CD4-positive, alpha-beta memory T cell (primary cell): ENCODE results near the gene NAP1L5. TPM values are rescaled to one million over a fixed set of nuclear protein-coding genes. Genes with fewer than 3 reads are reported as not detected.

Experiments
- CTCF ChIA-PET: fragments of 350-600 bp; sonication (Branson Sonifier 250); formaldehyde crosslinking; loops from one replicate; lab custom pipeline; 2021; ENCODE audit warnings: inconsistent platforms; ENCODE audit not compliant: partially characterized antibody; lab: Charles Lee
- POLR2A ChIA-PET: fragments of 350-600 bp; sonication (Branson Sonifier 250); formaldehyde crosslinking; loops from one replicate; lab custom pipeline; 2021; ENCODE audit not compliant: partially characterized antibody; lab: Charles Lee
- DNase-seq, 5 donors: peaks; one replicate each; pipeline versions ENCODE4 v3.0.0 to v3.0.0-alpha.2; 2020 to 2022; ENCODE audit warnings: mixed read lengths in 1 of 5
- H3K27ac ChIP-seq: one replicate; pipeline ENCODE4 v1.7.0; 2013; ENCODE audit warnings: low read depth, low read length
- H3K27me3 ChIP-seq: 2 replicates; pipeline ENCODE4 v1.7.0; 2013; ENCODE audit warnings: mild to moderate bottlenecking, low read length, moderate library complexity; ENCODE audit not compliant: insufficient read depth
- H3K36me3 ChIP-seq: 2 replicates; pipeline ENCODE4 v1.7.0; 2013; ENCODE audit warnings: mild to moderate bottlenecking, low read length, moderate library complexity; ENCODE audit not compliant: insufficient read depth
- H3K4me1 ChIP-seq: 2 replicates; pipeline ENCODE4 v1.7.0; 2013; ENCODE audit warnings: mild to moderate bottlenecking, low read length, moderate library complexity; ENCODE audit not compliant: insufficient read depth
- H3K4me3 ChIP-seq, 2 donors: one replicate each; pipeline ENCODE4 v1.7.0; 2013; ENCODE audit warnings: low read length in 2 of 2, mild to moderate bottlenecking in 1 of 2
- H3K9me3 ChIP-seq, 2 donors: one replicate each; pipeline ENCODE4 v1.7.0; 2013; ENCODE audit warnings: low read length in 2 of 2, control low read depth in 1 of 2; ENCODE audit not compliant: control insufficient read depth in 1 of 2
- H3K27ac Mint-ChIP-seq, 7 donors: one replicate each; pipeline ENCODE4 v1.8.0; 2020 to 2021; ENCODE audit warnings: mixed read lengths in 7 of 7, mild to moderate bottlenecking in 6 of 7, inconsistent platforms in 3 of 7, moderate library complexity in 3 of 7
- H3K27me3 Mint-ChIP-seq, 2 donors: one replicate each; pipeline ENCODE4 v1.8.0; 2020 to 2021; ENCODE audit warnings: mixed read lengths in 2 of 2
- H3K36me3 Mint-ChIP-seq, 2 donors: one replicate each; pipeline ENCODE4 v1.8.0; 2020 to 2021; ENCODE audit warnings: mixed read lengths in 2 of 2, inconsistent platforms in 1 of 2, mild to moderate bottlenecking in 1 of 2
- H3K4me1 Mint-ChIP-seq, 4 donors: one replicate each; pipeline ENCODE4 v1.8.0; 2020 to 2021; ENCODE audit warnings: mixed read lengths in 4 of 4, mild to moderate bottlenecking in 1 of 4
- H3K4me3 Mint-ChIP-seq, 8 donors: one replicate each; pipeline ENCODE4 v1.8.0; 2020 to 2021; ENCODE audit warnings: mixed read lengths in 8 of 8, mild to moderate bottlenecking in 7 of 8, moderate library complexity in 6 of 8, inconsistent platforms in 3 of 8
- H3K9me3 Mint-ChIP-seq, 8 donors: one replicate each; pipeline ENCODE4 v1.8.0; 2020 to 2021; ENCODE audit warnings: mixed read lengths in 8 of 8, mild to moderate bottlenecking in 5 of 8, inconsistent platforms in 3 of 8, moderate library complexity in 1 of 8
- intact Hi-C: fragments of 100-400 bp; cut with micrococcal nuclease; formaldehyde crosslinking; loops from one replicate; pipeline ENCODE4 v1.15.1; 2023
- polyA plus RNA-seq, 2 donors: library from polyadenylated mRNA; unstranded; fragments of 300-500 nt; fragmentation: Illumina TruSeq; gene quantifications; one replicate each; pipeline ENCODE4 v1.2.3, GENCODE V29; 2021
- total RNA-seq, 2 experiments: library from RNA; stranded (reverse); gene quantifications; one replicate each; pipeline ENCODE4 v1.2.3, GENCODE V29; 2021

Gene NAP1L5
- total and polyA plus RNA-seq, 4 experiments from 2014 or later, result 1.2 to 3.9 (median 2.5) TPM

DNA sequence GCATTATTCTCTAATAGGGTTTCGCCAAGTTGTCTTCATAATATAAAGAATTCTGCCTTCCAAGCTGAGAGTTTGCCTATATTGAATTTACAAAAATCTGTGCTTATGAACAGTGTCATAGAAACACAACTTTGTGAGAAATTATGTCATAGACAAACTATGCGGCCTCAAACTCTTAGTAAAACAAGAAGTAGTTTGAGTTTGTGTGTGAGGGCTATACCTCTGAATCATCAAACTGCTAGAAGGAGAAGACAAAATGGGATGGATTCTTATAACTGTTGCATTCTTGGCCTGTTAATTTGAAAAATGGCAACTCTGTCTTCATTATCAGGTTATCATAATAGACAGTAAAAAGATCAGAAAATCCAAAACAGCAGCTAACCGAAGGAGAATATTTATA is 46.1 kb upstream of the NAP1L5 start:
- no peak overlapping the region for H3K27ac Mint-ChIP-seq
- H3K4me3 Mint-ChIP-seq, result no peak overlapping the region
- intact Hi-C loops, result no loop called here
- peaks cover 2% of the 10 kb centered on the region for H3K36me3 ChIP-seq
- no peaks in the 10 kb centered on the region for H3K9me3 Mint-ChIP-seq
- no peak overlapping the region for H3K4me3 ChIP-seq
- H3K36me3 Mint-ChIP-seq, result peaks cover 27 to 28% of the 10 kb centered on the region in 2 donors
- peaks cover 0 to 8% (median 4%) of the 10 kb centered on the region in 4 donors for H3K4me1 Mint-ChIP-seq
- H3K27me3 ChIP-seq, result no peaks in the 10 kb centered on the region
- DNase-seq, result no peak
- no peak overlapping the region for H3K27ac ChIP-seq
- no peaks in the 10 kb centered on the region for H3K4me1 ChIP-seq
- no peaks in the 10 kb centered on the region for H3K9me3 ChIP-seq
- CTCF ChIA-PET, result no interaction called here
- no peaks in the 10 kb centered on the region for H3K27me3 Mint-ChIP-seq
- POLR2A ChIA-PET, result no interaction called here

DNA sequence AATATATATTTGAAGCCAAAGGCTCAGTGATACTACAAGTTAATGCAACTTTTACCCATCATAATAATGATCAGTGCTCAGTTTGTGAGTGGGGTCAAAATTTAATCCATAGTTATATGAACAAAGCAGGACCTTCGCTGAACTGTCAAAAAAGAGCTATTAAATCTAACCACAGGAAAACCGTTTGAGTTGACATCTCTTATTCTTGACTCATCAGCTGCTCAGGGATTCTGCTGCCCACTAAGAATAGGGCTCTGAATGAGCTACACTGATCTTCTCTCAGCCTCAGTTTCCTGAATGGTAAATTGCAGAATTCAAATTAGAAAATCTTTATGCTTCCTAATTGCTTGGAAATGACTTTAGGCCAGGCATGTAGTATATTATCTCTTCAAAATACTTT is 44.9 kb upstream of the NAP1L5 start:
- no peak overlapping the region for H3K27ac Mint-ChIP-seq
- H3K27ac ChIP-seq, result no peak overlapping the region
- no peak overlapping the region for H3K4me3 ChIP-seq
- peaks cover 9 to 18% (median 13%) of the 10 kb centered on the region in 4 donors for H3K4me1 Mint-ChIP-seq
- H3K4me1 ChIP-seq, result peaks cover 3% of the 10 kb centered on the region
- H3K9me3 ChIP-seq, result no peaks in the 10 kb centered on the region
- H3K36me3 Mint-ChIP-seq, result peaks cover 19 to 20% of the 10 kb centered on the region in 2 donors
- POLR2A ChIA-PET, result no interaction called here
- H3K27me3 ChIP-seq, result no peaks in the 10 kb centered on the region
- H3K27me3 Mint-ChIP-seq, result no peaks in the 10 kb centered on the region
- no peak for DNase-seq
- no peaks in the 10 kb centered on the region for H3K36me3 ChIP-seq
- no peaks in the 10 kb centered on the region for H3K9me3 Mint-ChIP-seq
- intact Hi-C loops, result no loop called here
- CTCF ChIA-PET, result interaction anchor here (1.2 kb wide), 2 partner anchors 11 to 203 kb away, joined by 3 to 4 read pairs; no protein-coding TSS in a partner anchor
- H3K4me3 Mint-ChIP-seq, result no peak overlapping the region

DNA sequence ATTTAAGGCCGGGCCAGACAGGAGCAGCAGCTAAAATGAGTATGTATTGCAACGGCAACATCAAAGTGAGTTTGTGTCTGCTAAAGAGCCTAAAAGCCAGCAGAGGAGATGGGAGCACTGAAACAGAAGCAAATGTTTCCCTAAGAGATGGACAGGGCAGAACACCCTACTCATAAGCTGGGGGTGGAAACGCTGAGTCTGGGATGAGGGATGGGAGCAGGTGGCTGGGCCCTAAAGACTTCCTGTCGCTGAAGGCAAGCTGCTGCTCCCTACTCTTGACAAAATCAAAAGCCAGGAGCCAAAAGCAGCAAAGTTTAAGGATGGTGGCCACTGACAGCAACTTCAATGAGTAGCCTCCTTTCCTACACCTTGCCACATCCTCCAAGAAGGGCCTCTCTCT is 40.6 kb upstream of the NAP1L5 start:
- ChIA-PET CTCF (interaction anchor here (3.3 kb wide), 1 partner anchor 198 kb away, joined by 10 read pairs; no protein-coding TSS in a partner anchor), POLR2A (interaction anchor here (1.6 kb wide), 1 partner anchor 9 kb away, joined by 3 read pairs; no protein-coding TSS in a partner anchor)
- H3K27ac ChIP-seq, result no peak overlapping the region
- no peaks in the 10 kb centered on the region for H3K27me3 ChIP-seq
- H3K36me3 ChIP-seq, result no peaks in the 10 kb centered on the region
- Mint-ChIP-seq H3K9me3 (no peaks in the 10 kb centered on the region), H3K27ac (peak overlapping the region in 5 of 7 donors; percentile 11 to 64 (median 33)), H3K4me1 (peaks cover 13 to 32% (median 22%) of the 10 kb centered on the region in 4 donors), H3K4me3 (no peak overlapping the region), H3K36me3 (peaks cover 0 to 2% of the 10 kb centered on the region in 2 donors), H3K27me3 (no peaks in the 10 kb centered on the region)
- peaks cover 6% of the 10 kb centered on the region for H3K4me1 ChIP-seq
- no peak for DNase-seq
- no peaks in the 10 kb centered on the region for H3K9me3 ChIP-seq
- no peak overlapping the region for H3K4me3 ChIP-seq
- intact Hi-C loops, result no loop called here

DNA sequence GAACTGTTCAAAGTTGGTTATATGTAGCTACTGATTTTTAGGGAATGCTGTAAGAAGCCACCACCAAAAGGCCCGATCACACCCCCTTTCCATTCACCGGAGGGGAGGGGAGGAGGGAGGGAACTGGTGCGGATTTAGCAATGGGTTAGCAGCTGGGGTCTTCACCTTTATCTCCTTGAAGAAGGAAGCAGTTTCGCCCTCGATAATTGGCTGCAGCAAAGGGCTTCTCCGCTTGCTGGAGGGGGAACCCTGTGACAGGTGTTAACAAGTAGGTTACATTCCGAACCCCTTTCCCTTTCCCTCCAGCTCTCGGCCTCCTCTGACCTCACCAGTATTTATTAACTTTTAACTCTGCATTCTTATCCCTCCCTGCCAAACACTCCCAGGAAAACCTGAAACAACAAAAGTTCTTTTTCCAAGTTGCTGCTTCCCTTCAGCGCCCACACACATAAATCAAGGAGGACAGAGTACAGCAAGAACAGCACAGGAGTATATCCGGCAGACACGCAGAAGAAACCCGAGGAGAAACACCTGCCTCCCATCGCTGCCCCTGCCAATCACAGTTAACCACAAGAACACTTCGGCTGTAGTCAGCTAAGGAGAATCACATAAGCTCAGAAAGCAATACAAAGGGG is 39.8 kb upstream of the NAP1L5 start:
- Histone ChIP-seq H3K27ac (no peak overlapping the region), H3K9me3 (no peaks in the 10 kb centered on the region), H3K36me3 (no peaks in the 10 kb centered on the region), H3K27me3 (no peaks in the 10 kb centered on the region), H3K4me3 (no peak overlapping the region), H3K4me1 (peaks cover 6% of the 10 kb centered on the region)
- intact Hi-C loops, result no loop called here
- Mint-ChIP-seq H3K4me1 (peaks cover 13 to 32% (median 22%) of the 10 kb centered on the region in 4 donors), H3K4me3 (peak overlapping the region in 7 of 8 donors; percentile 31 to 64 (median 46)), H3K27ac (peak overlapping the region; percentile 20 to 65 (median 36)), H3K27me3 (no peaks in the 10 kb centered on the region), H3K9me3 (no peaks in the 10 kb centered on the region), H3K36me3 (peaks cover 0 to 2% of the 10 kb centered on the region in 2 donors)
- CTCF ChIA-PET, result interaction anchor here (0.9 to 3.3 kb wide), 3 partner anchors 7 to 210 kb away, joined by 3 to 10 read pairs (median 3); no protein-coding TSS in a partner anchor
- POLR2A ChIA-PET, result interaction anchor here (1.6 kb wide), 1 partner anchor 9 kb away, joined by 3 read pairs; no protein-coding TSS in a partner anchor
- DNase-seq, result peak in 4 of 5 donors; percentile 10 to 30 (median 22)

DNA sequence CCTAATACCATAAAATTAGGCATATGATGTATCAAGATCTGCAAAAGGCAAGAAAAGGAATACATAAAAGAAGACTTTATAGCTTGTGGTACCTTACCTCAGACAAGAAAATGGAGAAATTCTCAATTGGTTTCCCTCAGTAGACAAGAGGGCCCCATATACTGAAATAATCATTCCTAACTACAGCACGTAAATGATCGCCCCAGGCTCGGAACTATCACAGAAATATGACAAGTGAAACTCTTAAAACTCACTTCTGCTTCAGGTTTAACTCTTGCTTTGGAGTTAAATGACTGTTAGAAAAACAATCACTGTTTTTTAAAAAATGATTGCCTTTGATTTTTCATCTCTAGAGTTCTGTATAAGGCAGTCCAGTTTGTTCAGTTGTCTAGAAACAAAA is 38.6 kb upstream of the NAP1L5 start:
- Mint-ChIP-seq H3K4me1 (peaks cover 13 to 32% (median 22%) of the 10 kb centered on the region in 4 donors), H3K4me3 (no peak overlapping the region), H3K36me3 (peaks cover 2 to 4% of the 10 kb centered on the region in 2 donors), H3K27ac (peak overlapping the region in 2 of 7 donors; percentile 25 to 31), H3K9me3 (no peaks in the 10 kb centered on the region), H3K27me3 (no peaks in the 10 kb centered on the region)
- POLR2A ChIA-PET, result no interaction called here
- H3K36me3 ChIP-seq, result no peaks in the 10 kb centered on the region
- CTCF ChIA-PET, result interaction anchor here (1.1 to 3.3 kb wide), 2 partner anchors 9 to 196 kb away, joined by 3 to 10 read pairs; no protein-coding TSS in a partner anchor
- no peak overlapping the region for H3K27ac ChIP-seq
- no peaks in the 10 kb centered on the region for H3K9me3 ChIP-seq
- no peak for DNase-seq
- peaks cover 6% of the 10 kb centered on the region for H3K4me1 ChIP-seq
- intact Hi-C loops, result no loop called here
- no peaks in the 10 kb centered on the region for H3K27me3 ChIP-seq
- H3K4me3 ChIP-seq, result no peak overlapping the region

DNA sequence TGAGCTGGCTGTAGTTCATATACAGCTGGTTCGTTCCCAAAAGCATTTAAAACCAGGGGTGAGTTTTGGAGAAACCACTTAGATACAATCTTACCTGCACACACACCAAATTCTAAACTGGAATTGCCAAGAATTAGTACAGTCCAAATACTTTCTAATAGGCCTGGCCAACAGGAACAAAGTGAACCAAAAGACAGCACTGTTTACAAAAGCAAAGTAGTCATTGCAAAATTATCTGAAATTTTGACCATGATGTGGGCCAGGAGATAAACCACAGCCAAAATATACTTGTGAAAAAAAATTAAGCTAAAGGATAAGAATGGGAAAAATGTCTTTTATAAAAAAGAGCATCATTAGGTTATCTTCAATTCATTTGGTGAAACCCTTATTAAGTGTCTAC is 37.9 kb upstream of the NAP1L5 start:
- no peak overlapping the region for H3K27ac ChIP-seq
- ChIA-PET CTCF (interaction anchor here (1.2 to 3.3 kb wide), 2 partner anchors 13 to 196 kb away, joined by 3 to 10 read pairs; no protein-coding TSS in a partner anchor), POLR2A (no interaction called here)
- Mint-ChIP-seq H3K36me3 (peaks cover 7 to 8% of the 10 kb centered on the region in 2 donors), H3K9me3 (no peaks in the 10 kb centered on the region), H3K4me3 (no peak overlapping the region), H3K4me1 (peaks cover 13 to 32% (median 22%) of the 10 kb centered on the region in 4 donors), H3K27me3 (no peaks in the 10 kb centered on the region), H3K27ac (peak overlapping the region in 1 of 7 donors; percentile 31)
- no peaks in the 10 kb centered on the region for H3K9me3 ChIP-seq
- intact Hi-C loops, result no loop called here
- no peaks in the 10 kb centered on the region for H3K36me3 ChIP-seq
- no peak for DNase-seq
- no peaks in the 10 kb centered on the region for H3K27me3 ChIP-seq
- peaks cover 6% of the 10 kb centered on the region for H3K4me1 ChIP-seq
- no peak overlapping the region for H3K4me3 ChIP-seq

DNA sequence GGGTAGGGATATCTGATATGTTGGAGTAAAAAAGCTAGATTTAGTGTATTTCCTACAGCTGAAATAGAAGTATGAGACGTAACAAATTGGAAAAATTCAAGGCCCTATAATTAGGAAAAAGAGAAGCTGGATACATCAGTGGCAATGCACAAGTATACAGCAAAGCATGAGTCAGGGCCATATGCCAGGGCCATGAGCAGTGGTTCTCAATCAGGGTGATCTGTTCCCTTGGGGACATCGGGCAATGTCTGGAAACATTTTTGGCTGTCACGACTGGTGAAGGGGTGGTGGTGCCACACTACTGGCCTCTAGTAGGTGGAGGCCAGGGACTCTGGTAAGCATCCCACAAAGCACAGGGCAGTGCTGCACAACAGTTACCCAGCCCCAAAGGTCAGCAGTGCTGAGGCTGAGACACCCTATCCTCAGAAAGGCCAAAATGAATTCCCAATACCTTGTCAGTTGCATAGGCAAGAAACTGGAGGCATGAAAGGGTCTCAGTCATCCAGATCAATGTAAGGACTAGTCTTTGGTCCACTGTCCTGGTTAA is 36.8 kb upstream of the NAP1L5 start:
- Histone ChIP-seq H3K27ac (no peak overlapping the region), H3K4me3 (no peak overlapping the region), H3K27me3 (no peaks in the 10 kb centered on the region), H3K9me3 (no peaks in the 10 kb centered on the region), H3K36me3 (peaks cover 3% of the 10 kb centered on the region), H3K4me1 (peaks cover 6% of the 10 kb centered on the region)
- POLR2A ChIA-PET, result no interaction called here
- Mint-ChIP-seq H3K4me3 (no peak overlapping the region), H3K9me3 (no peaks in the 10 kb centered on the region), H3K27ac (peak overlapping the region in 5 of 7 donors; percentile 17 to 70 (median 21)), H3K4me1 (peaks cover 11 to 32% (median 20%) of the 10 kb centered on the region in 4 donors), H3K36me3 (peaks cover 11% of the 10 kb centered on the region in 2 donors), H3K27me3 (no peaks in the 10 kb centered on the region)
- intact Hi-C loops, result no loop called here
- CTCF ChIA-PET, result interaction anchor here (1.1 to 1.2 kb wide), 2 partner anchors 11 to 20 kb away, joined by 3 read pairs; no protein-coding TSS in a partner anchor
- no peak for DNase-seq
